HepG2 (cell line): ENCODE results near the gene PTGR1. TPM values are rescaled to one million over a fixed set of nuclear protein-coding genes. Genes with fewer than 3 reads are reported as not detected.

Experiments
- AHDC1 ChIP-seq: sonication (generic); formaldehyde crosslinking; IDR thresholded peaks from 2 replicates; pipeline ENCODE4 v1.5.1; 2020; ENCODE audit warnings: mild to moderate bottlenecking, missing genetic modification reagents, borderline replicate concordance
- ERF ChIP-seq: IDR thresholded peaks from 2 replicates; pipeline ENCODE4 v1.6.1; 2018; ENCODE audit warnings: missing biosample characterization, missing genetic modification reagents
- FOXA1 ChIP-seq, 2 experiments: fragments of 450-650 bp in 1 of 2; sonication (generic) in 1 of 2; formaldehyde crosslinking in 1 of 2; IDR thresholded peaks; 2 replicates each; pipeline versions ENCODE4 v1.4.0 to v1.6.1; 2016 to 2020; ENCODE audit warnings: missing genetic modification reagents in 1 of 2
- MEIS1 ChIP-seq: sonication (generic); formaldehyde crosslinking; IDR thresholded peaks from 2 replicates; pipeline ENCODE4 v1.9.0; 2021; ENCODE audit warnings: mild to moderate bottlenecking, missing genetic modification reagents, moderate library complexity, borderline replicate concordance
- RBFOX2 ChIP-seq: fragments of 200-400 bp; formaldehyde crosslinking; IDR thresholded peaks from 2 replicates; pipeline ENCODE4 v1.6.1; 2017; ENCODE audit warnings: low read depth, mild to moderate bottlenecking, low read length
- TOE1 ChIP-seq: sonication (generic); formaldehyde crosslinking; IDR thresholded peaks from 2 replicates; pipeline ENCODE4 v1.4.0; 2020; ENCODE audit warnings: mild to moderate bottlenecking, missing genetic modification reagents
- ZHX2 ChIP-seq, 2 experiments: sonication (generic) in 1 of 2; formaldehyde crosslinking in 1 of 2; IDR thresholded peaks; 2 replicates each; pipeline versions ENCODE4 v1.6.1 to v1.9.0; 2014 to 2022; ENCODE audit warnings: antibody characterized with exemption in 1 of 2, borderline replicate concordance in 1 of 2, inconsistent platforms in 1 of 2, low read depth in 1 of 2, missing genetic modification reagents in 1 of 2
- ZNF124 ChIP-seq: sonication (generic); formaldehyde crosslinking; IDR thresholded peaks from 2 replicates; pipeline ENCODE4 v1.4.0; 2020; ENCODE audit warnings: missing genetic modification reagents
- ZNF350 ChIP-seq: sonication (generic); formaldehyde crosslinking; IDR thresholded peaks from 2 replicates; pipeline ENCODE4 v1.4.0; 2020; ENCODE audit warnings: mild to moderate bottlenecking, low read depth, missing genetic modification reagents, borderline replicate concordance
- polyA plus RNA-seq, 8 experiments: library from polyadenylated mRNA; depleted of rRNA in 3 of 8; stranded (reverse) in 7 of 8; unstranded in 1 of 8; fragments of >200 nt; fragmentation: Illumina TruSeq in 4 of 8; extraction: Trizol in 4 of 8; gene quantifications; 2 replicates each; pipeline versions ENCODE4 v1.2.1 to v1.2.3, GENCODE V29; 2011 to 2016; ENCODE audit warnings: low read depth in 4 of 8, missing spikeins in 1 of 8, mixed read lengths in 1 of 8; ENCODE audit not compliant: insufficient read depth in 1 of 8
- total RNA-seq, 5 experiments: library from RNA; depleted of rRNA; stranded (reverse); fragments of >200 nt; fragmentation: Illumina TruSeq; extraction: Trizol; gene quantifications; 2 replicates each; pipeline ENCODE4 v1.2.3, GENCODE V29; 2016; ENCODE audit warnings: low read depth in 1 of 5
- TF ChIP-seq, protein P1 (sequence below): sonication (generic); formaldehyde crosslinking; IDR thresholded peaks from 2 replicates; pipeline ENCODE4 v1.4.0; 2020; ENCODE audit warnings: mild to moderate bottlenecking, missing genetic modification reagents
- TF ChIP-seq, protein P2 (sequence below): sonication (generic); formaldehyde crosslinking; IDR thresholded peaks from 2 replicates; pipeline ENCODE4 v1.4.0; 2020; ENCODE audit warnings: missing genetic modification reagents

The PTGR1 gene
- total and polyA plus RNA-seq, 2 of the 13 experiments (the other 11 are each of a cell fraction or from before 2014, with no cell fraction given) = 6.0 to 15.8 TPM

DNA sequence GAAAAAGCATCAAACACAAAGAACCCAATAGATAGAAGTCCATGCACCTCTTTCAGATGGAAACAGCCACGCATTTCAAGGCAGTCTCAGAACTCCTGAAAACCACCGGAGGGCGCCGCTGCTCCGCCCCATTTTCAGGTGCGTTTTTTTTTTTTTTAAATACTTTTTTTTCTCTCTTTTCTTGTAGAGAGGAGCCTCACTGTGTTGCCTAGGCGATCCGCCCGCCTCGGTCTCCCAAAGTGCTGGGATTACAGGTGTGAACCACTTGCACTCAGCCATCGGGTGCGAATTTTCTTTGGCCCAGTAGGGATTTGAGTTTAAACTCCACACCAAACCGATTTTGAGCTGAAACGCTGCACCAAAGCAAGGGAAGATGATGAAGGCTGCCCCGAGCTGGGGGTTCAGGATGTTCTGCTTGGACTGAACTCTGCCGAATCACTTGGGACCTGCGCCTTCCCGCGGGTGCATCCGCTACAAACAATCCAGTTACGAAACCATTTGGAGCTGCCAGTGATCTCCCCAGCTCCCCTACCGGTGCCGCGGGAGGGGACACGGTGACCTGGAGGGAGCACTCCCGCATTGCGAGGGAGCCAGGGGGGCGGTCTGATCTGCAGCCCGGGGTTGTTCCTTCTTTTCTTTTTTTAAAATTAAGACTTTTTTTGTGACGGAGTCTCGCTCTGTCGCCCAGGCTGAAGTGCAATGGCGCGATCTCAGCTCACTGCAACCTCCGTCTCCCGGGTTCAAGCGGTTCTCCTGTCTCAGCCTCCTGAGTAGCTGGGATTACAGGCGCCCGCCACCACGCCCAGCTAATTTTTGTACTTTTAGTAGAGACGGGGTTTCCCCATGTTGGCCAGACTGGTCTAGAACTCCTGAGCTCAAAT lies 1.4 kb downstream of the PTGR1 start (continued):
- TF ChIP-seq, protein P1, sequence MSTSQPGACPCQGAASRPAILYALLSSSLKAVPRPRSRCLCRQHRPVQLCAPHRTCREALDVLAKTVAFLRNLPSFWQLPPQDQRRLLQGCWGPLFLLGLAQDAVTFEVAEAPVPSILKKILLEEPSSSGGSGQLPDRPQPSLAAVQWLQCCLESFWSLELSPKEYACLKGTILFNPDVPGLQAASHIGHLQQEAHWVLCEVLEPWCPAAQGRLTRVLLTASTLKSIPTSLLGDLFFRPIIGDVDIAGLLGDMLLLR (CRISPR knock-in tag) = 0 out of 2 replicates have a peak, but pooled peaks have one; percentile 26
- TF ChIP-seq RBFOX2 = 0 out of 2 replicates have a peak, but pooled peaks have one; percentile 23
- TF ChIP-seq ZHX2 (IDR thresholded peaks at IDR 0.05; ENCODE audit: low read depth) = no peak
- TF ChIP-seq ZHX2 (CRISPR knock-in tag; IDR thresholded peaks at IDR 0.05; ENCODE audit: borderline replicate concordance) = no peak
- TF ChIP-seq, protein P2, sequence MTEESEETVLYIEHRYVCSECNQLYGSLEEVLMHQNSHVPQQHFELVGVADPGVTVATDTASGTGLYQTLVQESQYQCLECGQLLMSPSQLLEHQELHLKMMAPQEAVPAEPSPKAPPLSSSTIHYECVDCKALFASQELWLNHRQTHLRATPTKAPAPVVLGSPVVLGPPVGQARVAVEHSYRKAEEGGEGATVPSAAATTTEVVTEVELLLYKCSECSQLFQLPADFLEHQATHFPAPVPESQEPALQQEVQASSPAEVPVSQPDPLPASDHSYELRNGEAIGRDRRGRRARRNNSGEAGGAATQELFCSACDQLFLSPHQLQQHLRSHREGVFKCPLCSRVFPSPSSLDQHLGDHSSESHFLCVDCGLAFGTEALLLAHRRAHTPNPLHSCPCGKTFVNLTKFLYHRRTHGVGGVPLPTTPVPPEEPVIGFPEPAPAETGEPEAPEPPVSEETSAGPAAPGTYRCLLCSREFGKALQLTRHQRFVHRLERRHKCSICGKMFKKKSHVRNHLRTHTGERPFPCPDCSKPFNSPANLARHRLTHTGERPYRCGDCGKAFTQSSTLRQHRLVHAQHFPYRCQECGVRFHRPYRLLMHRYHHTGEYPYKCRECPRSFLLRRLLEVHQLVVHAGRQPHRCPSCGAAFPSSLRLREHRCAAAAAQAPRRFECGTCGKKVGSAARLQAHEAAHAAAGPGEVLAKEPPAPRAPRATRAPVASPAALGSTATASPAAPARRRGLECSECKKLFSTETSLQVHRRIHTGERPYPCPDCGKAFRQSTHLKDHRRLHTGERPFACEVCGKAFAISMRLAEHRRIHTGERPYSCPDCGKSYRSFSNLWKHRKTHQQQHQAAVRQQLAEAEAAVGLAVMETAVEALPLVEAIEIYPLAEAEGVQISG (CRISPR knock-in tag) = peak; percentile 40; the same call in 1 of the 2 replicates
- TF ChIP-seq ZNF350 = 0 out of 2 replicates have a peak, but pooled peaks have one; percentile 5
- TF ChIP-seq ERF (CRISPR knock-in tag) = no peak
- TF ChIP-seq MEIS1 (CRISPR knock-in tag) = no peak
- TF ChIP-seq FOXA1 (IDR thresholded peaks at IDR 0.05) = no peak
- no peak for TF ChIP-seq FOXA1 (CRISPR knock-in tag; IDR thresholded peaks at IDR 0.05)
- TF ChIP-seq AHDC1 = 0 out of 2 replicates have a peak, but pooled peaks have one; percentile 16
- TF ChIP-seq ZNF124 (CRISPR knock-in tag) = no peak
- TF ChIP-seq TOE1 (CRISPR knock-in tag) = peak; percentile 22; the same call in 1 of the 2 replicates
